Vagina (tissue), 2 donors: ENCODE measurements around the gene KLHL29.

Experiments used
- CTCF ChIP-seq, 3 experiments: fragments of 450-650 bp in 2 of 3; fragments of 200-600 bp in 1 of 3; sonication (generic) in 1 of 3; IDR thresholded peaks; one replicate each; pipeline ENCODE4 v1.5.1; 2017 to 2019; ENCODE audit warnings: antibody characterized with exemption in 3 of 3, mild to moderate bottlenecking in 2 of 3, moderate library complexity in 2 of 3
- POLR2AphosphoS5 ChIP-seq, 2 donors: sonication (generic); formaldehyde crosslinking; IDR thresholded peaks; one replicate each; pipeline ENCODE4 v1.9.0; 2017; ENCODE audit warnings: antibody characterized with exemption in 2 of 2, mild to moderate bottlenecking in 2 of 2, low read depth in 1 of 2; ENCODE audit not compliant: insufficient read depth in 1 of 2

DNA sequence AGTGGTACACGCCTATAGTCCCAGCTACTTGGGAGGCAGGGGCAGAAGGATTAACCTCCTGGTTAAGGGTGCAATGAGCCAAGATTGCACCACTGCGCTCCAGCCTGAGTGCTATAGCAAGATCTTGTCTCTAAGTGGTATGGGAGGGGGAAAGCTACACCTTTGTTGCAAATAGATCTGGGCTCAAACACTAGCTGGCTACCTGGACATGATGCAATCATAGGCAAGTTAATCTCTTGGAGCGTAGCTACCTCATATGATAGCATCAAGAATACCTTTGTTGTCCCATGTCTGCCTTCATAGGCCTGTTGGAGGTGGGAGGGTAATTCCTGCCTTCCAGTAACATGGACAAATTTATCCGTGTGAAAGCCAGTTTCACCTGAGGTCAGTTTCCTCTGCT, 15.7 kb downstream of the KLHL29 start:
- no peak for TF ChIP-seq CTCF (IDR thresholded peaks at IDR 0.05)
- no peak for TF ChIP-seq POLR2AphosphoS5 (IDR thresholded peaks at IDR 0.05; ENCODE audit: insufficient read depth in 1 of 2, low read depth in 1 of 2)
